GM20431 (cell line): ENCODE measurements around the gene CACNG8.

Experiments used
- in situ Hi-C: fragments of 300-500 bp; cut with MseI, MboI; formaldehyde crosslinking; loops from one replicate; pipeline ENCODE4 v1.15.0; 2020; ENCODE audit warnings: low sequenced_read_pairs; ENCODE audit not compliant: unreplicated experiment

The CACNG8 gene

DNA sequence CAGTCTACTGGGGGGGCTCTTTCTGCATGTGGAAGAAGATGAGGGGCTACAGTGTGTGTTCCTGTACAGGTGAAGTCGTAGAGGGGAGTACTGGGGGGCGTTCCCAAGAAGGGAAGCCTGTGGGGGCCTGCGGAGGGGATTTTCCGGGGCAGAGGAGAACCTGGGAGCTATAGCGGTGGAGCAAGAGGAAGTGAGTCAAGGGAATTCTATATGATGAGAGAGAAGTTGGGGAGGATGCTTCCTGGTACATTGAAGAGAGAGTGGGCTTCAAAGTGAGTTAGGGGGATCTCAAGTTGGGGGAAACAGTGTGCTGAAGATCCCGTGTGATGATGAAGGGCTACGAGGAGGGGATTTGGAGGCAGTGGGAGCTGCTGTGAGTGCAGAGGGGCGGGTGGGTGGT is 1.9 kb upstream of the CACNG8 start:
- in situ Hi-C loops: no loop called here

DNA sequence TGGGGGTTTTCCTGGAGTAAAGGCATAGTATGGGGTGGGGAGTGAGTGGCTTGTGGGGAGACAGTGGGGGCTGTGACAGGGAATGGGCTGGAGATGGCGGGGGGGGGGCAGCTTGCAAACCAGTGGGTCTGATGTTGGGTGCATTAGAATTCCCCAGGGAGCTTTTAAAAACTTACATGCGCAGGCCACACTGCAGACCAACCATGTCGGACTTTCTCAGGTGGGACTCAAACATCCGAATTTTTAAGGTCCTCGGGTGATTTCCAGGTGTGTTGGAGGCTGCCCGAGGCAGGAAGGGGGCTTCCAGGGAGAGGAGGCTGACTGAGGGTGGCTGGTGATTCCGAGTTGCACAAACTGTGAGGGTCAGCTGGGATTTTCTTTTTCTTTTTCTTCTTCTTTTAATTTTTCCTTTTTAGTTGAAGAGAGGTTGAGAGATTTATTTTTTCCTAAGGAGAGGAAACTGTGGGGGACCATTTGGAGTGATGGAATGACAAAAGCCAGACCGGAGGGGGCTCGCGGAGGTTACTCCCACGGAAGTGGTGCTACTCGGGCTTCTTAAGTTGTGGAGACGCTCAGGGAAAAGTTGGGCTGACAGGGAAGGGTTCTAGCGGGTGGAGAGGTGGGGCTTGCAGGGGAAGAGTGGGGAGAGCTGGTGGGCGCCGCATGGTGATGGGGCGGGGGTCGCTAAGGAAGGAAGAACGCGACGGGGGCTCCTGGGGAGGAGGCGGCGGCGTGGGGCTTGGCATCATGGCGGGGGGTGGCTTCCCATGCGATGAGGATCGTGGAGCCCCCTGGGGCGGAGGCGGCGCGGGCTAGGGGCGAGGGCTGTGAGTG is 997 bp upstream of the CACNG8 start:
- in situ Hi-C loops: no loop called here

DNA sequence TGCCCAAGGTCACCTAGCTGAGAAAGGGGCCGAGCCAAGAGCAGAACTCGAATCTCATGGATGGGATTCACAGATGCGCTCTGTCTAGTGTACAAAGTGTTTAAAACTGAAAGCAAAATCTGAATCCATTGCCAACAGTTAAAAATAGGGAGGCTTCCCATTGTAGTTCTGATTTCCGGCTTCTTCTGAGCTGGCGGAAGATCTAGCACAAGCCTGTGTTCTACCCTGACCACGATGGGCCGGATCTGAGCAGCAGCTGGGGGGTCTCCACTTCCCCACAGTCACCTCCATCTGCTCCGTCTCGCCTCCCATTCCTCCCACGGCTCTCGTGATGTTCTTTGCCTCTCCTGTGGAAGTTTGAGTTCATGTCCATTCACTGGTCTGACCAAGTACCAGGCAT is 2.4 kb downstream of the CACNG8 start:
- in situ Hi-C loops: no loop called here

DNA sequence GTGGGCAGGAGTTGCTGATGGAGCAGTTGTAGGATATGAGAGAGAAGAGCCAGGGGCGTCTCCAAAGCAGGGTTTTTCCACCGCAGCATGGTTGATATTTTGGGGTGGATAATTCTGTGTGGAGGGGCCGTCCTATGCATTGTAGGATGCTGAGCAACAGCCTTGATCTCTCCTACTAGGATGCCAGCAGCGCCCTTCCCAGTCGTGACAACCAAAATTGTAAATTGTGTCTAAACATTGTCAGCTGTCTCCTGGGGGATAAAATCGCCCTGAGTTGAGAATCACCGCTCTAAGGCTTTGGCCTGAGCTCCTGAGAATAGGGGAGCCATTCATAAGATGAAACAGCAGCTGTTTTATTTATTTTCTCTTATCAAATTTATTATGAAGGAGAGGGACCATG is 4.2 kb downstream of the CACNG8 start:
- in situ Hi-C loops: no loop called here

DNA sequence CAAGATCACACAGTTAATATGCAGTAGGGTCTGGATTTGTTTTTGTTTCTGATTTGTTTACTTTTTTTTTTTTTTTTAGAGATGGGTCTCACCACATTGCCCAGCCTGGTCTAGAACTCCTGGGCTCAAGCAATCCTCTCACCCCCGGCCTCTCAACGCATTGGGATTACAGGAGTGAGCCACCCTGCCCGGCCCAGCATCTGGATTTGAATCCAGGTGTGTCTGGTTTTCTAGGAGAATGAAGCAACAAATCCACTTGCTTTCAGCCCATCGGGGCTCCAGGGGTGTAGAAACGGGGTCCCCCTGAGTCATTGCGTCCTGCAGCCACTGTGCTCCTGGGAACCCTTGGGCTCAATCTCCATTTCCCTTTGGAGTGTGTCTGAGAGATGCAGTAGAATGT is 6.6 kb downstream of the CACNG8 start:
- in situ Hi-C loops: no loop called here

DNA sequence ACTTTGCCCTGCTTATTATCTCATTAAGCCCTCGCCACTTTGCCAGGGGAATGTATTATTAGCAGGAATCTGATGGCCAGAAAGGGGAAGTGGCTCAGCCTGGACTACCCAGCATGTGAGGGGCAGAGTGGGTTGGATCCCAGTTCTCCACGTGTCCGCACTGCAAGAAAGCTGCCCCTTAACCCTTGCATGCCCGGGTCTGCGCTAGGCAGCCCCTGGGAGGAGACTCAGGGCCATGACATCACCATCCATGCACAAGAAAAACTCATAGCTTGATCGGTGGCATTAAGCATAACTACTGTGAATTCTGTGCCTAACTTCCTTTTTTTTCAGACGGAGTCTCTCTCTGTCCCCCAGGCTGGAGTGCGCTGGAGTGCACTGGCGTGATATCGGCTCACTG is 8.9 kb downstream of the CACNG8 start:
- in situ Hi-C loops: no loop called here

DNA sequence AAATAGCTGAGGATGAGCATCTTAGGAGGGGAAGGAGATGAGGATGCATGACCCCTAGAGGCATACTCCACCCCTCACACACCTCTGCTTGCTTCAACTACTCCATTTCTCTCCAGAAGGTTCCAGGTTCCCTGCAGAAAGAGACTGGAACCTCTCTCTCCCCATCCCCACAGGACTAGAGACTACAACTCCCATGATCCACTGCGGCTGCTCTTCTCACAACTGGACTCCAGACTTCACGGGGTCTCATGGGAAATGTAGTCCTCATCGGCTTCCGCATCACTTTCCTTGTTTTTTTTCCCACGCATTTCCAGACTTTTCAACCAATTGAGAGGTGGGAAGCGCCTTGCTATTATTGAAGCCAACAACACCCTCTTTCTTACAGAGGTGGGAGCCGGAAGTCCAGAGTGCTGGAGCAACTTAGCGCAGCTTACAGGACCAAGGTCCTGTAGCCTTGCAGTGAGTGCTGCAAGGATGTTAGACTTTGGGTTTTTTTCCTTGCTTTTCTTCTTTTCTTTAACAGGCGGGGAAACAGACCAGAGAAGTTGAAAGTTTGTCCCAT is 14.8 kb downstream of the CACNG8 start:
- in situ Hi-C loops: no loop called here

DNA sequence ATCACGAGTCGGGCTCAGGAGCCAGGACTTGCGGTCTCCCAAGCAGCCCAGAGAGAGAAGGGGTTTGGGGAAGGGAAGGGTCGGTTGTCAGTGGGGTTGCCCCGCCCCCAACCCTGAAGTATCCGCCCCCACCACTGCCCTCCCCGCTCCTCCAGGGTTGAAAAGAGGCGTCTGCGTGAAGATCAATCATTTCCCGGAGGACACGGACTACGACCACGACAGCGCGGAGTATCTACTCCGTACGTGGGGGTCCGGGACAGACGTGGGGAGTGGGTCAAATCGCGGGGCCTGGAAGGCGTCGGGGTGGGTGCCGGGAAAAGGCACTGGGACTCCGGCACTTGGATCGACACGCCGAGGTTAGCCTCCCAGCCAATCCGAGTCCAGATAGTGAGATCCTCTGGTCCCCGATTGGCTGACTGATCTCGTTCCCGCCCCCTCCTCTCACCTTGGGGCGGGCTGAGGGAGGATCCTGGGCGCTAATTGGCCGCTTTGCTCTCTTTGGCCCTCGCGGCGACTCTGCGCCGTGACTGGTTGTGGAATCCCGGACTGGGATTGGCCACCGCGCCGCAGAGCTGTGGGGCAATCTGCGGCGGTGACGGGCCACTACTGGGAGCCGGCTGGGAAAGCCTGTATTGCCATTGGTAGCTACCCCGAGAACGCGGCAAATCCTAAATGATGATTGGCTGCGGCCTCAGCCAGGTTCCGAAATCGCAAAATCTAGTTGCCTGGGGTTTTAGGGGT is 15.4 kb downstream of the CACNG8 start:
- in situ Hi-C loops: no loop called here

DNA sequence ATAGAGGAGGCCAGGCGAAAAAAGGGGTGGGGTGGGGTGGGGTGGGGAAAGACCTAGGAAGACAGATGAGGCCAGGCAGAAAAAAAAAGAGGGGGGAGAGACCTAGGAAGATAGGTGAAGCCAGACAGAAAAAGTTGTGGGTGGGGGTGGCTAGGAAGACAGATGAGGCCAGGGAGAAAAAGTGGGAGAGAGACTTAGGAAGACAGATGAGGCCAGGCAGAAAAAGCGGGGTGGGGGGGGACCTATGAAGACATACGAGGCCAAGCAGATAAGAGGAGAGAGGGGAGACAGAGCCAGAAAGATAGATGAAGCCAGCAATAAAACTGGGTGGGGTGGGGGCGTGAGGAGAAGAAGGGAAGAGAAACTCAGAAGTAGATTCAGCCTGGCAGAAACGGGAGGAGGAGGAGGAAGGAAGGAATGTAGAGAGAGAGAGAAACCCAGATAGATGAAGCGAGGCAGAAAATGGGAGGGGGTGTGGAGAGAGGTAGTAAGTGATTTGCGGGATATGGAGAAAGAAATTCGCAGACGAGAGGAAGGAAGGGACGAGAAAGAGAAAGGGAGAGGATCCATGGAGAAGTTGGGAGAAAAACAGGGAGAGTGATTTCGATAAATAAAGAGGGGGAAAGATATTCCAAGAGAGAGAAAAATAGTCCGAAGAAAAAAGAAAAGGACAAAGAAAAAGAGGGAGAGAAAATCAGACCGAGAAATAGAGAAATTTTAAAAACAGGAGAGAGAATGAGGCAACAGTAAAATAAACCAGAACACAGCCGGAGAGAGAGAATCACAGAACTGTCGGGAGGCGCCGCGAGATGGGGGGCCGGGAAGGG is 16.5 kb downstream of the CACNG8 start:
- in situ Hi-C loops: no loop called here

DNA sequence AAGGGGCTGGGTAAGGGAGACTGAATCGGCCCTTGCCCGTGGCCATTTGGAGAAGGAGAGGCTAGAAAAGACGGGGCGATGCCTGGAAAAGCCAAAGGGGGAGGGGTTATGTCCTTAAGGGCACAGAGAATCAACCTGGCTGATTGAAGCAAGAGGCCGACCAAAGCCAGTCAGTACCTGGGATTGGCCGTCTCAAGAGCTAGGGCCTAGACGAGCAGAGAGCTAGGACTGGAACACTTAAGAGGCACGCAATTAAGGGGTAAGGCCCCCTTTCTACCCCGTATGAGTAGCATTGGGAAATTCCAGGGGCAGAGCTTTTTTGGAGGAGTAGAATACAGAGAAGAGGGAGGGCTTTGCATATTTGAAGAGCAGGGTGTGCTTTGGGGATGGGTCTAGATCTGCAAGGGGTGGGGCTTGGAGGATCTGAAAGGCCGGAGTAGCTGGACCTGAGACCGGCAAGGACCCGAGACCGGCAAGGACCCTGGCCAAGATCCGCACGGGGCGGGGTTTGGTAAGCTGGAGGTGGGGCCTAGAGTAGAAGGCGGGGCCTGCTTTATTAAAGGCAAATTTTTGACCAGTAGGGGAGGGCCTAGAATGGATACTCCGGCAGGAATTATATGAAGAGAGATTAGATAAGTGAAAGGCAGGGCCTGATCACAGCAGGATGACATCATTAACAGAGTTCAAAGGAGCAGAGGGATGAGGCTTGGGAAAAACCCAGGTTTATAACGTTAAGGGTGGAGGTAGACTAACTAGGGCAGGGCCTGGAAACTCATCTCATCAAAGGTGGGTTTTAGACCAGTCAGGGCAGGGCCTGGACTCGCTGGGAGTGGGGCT is 18.0 kb downstream of the CACNG8 start:
- in situ Hi-C loops: no loop called here

DNA sequence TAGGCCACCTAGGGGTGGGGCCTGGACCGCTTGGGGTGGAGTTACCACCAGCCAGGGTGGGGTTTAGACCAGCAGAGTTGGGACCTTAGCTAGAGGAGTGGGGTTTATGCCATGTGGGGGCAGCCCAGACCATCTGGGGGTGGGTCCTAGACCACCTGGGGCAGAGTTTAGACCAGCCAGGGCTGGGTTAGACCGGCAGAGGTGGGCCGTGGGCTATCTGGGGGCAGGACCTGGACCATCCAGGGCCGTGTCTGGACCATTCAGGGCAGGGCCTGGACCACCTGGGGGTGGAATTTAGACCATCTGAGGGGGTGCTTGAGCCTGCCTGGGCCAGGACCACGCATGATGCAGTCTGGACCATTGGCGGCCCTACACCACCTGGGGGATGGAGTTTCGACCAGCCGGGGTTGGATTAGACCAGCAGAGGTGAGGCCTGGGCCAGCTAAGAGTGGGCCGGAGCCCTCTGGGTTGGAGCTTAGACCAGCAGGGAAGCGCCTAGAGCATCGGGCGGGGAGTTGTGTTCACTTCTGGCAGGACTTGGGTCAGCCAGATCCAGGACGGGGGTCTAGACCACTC is 18.7 kb downstream of the CACNG8 start:
- in situ Hi-C loops: no loop called here

DNA sequence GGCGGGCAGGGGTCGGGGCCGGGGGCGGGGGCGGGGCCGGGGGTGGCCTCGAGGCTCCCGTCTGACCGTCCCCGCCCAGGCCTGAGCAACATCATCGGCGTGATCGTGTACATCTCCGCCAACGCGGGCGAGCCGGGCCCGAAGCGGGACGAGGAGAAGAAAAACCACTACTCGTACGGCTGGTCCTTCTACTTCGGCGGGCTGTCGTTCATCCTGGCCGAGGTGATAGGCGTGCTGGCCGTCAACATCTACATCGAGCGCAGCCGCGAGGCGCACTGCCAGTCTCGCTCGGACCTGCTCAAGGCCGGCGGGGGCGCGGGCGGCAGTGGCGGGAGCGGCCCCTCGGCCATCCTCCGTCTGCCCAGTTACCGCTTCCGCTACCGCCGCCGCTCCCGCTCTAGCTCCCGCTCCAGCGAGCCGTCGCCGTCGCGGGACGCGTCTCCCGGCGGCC is 19.3 kb downstream of the CACNG8 start:
- in situ Hi-C loops: no loop called here

DNA sequence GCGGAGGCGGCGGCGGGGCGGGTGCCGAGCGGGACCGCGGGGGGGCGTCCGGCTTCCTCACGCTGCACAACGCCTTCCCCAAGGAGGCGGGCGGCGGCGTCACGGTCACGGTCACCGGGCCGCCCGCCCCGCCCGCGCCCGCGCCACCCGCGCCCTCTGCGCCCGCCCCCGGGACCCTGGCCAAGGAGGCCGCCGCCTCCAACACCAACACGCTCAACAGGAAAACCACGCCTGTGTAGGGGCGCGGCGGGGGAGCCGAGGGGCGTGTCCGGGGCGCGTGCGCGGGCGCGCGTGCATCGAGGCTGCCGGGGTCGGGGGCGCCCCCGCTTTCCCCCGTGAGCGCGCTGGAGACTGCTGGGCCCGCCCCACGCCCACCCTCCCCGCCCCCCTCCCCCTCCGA is 19.9 kb downstream of the CACNG8 start:
- in situ Hi-C loops: no loop called here

DNA sequence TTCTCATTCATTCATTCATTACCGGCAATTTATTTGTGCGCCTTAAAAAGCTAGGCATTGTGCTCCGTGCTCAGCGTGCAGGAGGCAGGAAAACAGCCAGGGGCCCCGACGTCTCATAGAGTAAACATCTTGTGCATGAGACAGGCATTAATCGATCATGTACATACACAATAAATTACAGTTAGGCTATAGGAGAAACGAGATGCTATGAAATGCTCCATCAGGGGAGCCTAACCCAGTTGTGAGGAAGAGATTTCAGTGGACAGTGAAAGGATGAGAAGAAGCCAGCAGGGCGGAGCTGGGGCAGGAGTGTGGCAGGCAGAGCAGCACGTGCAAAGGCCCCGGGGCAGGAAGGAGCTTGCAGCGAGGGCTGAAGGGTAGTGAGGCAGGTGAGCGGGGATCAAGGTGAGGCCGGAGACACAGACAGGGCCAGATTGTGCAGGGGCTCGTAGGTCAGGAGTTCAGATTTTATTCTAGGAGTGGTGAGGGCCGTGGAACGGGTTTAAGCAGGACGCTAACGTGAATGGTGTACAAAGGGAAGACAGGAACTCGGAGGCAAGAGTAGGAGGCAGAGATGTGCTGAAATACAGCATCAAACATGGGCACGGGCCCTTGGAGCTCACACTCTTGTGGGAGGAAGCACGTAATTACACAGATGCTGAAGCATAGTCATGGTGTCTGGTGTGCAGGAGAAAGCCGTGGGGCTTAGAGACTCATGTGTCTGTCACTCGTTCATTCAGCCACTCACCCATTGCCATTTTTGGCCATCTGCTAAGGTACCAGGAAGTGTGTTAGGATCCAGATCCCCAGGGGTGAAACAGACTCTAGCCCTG is 20.9 kb downstream of the CACNG8 start:
- in situ Hi-C loops: no loop called here

DNA sequence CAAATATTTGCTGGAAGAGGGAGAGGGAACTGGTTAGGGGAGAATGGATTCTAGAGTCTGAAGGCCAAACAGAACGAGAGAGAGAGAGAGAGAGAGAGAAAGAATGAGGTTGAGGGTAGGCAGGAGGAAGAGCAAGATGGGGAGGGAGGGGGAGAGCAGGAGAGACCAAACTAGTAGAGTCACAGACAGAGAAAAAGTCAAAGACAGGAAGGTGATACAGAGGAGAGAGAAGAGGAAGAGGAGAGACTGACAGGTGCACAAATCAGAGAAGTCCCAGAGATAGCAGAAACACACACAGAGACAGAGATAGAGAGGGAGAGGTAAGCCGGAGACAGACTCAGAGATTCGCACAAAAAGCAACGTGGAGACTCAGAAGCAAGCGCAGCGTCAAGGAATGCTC is 23.1 kb downstream of the CACNG8 start:
- in situ Hi-C loops: no loop called here

DNA sequence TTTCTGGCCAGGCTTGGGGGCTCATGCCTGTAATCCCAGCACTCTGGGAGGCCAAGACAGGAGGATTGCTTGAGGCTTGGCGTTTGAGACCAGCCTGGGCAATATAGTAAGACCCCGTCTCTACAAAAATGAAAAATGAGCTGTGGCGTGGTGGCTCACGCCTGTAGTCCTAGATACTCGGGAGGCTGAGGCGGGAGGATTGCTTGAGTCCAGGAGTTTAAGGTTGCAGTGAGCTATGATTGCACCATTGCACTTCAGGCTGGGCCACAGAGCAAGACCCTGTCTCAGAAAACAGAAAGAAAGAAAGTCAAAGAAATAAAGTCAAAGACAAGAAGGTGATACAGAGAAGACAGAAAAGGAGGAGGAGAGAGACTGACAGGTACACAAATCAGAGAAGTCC is 26.2 kb downstream of the CACNG8 start:
- in situ Hi-C loops: no loop called here

DNA sequence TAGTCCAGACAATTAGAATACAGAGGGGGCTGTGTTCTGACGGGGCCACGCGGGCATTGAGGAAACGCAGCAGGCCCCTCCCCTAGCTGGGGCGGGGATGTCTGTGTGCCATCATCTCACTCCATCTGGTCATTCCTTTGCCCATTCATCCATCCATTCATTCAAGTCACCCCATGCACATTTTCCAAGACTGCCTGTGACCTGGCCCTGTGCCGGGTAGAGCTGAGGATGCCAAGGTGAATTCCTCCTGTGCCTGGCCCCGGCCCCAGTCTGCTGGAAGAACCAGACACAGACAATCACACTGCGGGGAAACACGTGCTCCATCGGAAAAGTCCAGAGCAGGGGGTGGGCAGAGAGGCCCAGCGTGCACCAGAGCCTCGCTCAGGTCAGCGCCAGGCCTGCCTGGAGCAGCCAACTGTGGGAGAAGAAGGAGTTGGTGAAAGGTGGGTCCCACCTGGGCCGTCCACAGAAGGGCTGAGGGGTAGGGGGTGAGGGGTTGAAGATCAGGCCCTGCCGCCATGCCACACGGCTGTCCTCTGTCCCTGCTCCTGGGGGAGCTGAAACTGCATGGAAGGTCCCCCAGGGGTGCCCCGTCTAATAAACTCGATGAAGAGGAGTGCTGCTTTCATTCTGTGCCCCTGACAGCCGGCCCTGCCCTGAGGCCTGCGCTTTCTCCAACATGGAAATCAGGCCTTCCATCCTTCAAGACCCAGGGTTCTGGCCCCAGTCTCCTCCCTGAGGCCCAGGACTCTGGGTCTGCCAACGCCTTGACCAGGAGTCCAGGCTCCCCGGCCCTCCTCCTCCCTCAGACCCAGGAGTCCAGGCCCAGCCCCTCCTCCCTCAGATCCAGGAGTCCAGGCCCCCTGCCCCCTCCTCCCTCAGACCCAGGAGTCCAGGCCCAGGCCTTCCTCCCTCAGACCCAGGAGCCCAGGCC is 27.1 kb downstream of the CACNG8 start:
- in situ Hi-C loops: no loop called here
